OCI-LY7 (cell line): ENCODE measurements around the gene PLD4. TPM values are rescaled to one million over a fixed set of nuclear protein-coding genes. Genes with fewer than 3 reads are reported as not detected.
"Not testable (repeated sequence)": the region's sequence is repeated elsewhere in the genome, so short reads cannot be mapped to it uniquely, and the experiment has no call there.

Experiments
- BruUV-seq: library from RNA; stranded (reverse); fragments of 400-500 nt; replicated peaks from 2 replicates; lab custom pipeline; 2021; lab: Mats Ljungman, UMichigan
- CTCF ChIA-PET: fragments of 300-600 bp; sonication (Branson Sonifier 250); formaldehyde crosslinking; loops from one replicate; lab custom pipeline; 2022; ENCODE audit warnings: antibody characterized with exemption; ENCODE audit not compliant: unreplicated experiment; lab: Charles Lee
- POLR2A ChIA-PET: fragments of 300-600 bp; sonication (Branson Sonifier 250); formaldehyde crosslinking; loops from one replicate; lab custom pipeline; 2022; ENCODE audit warnings: antibody characterized with exemption; lab: Charles Lee
- DNase-seq: peaks from one replicate; pipeline ENCODE4 v3.0.0-alpha.2; 2015; ENCODE audit warnings: low spot score
- H2AFZ ChIP-seq: fragments of 200-600 bp; sonication (generic), shearing (Covaris generic); 2 replicates; pipeline ENCODE4 v1.6.1; 2014; ENCODE audit warnings: mild to moderate bottlenecking, antibody characterized with exemption, low read length, moderate library complexity
- H3K27ac ChIP-seq: fragments of 200-600 bp; sonication (generic); 2 replicates; pipeline ENCODE4 v1.5.1; 2014; ENCODE audit warnings: mixed run types, low read depth, mild to moderate bottlenecking, moderate library complexity, low read length, inconsistent platforms; ENCODE audit not compliant: poor library complexity, severe bottlenecking
- H3K36me3 ChIP-seq: fragments of 200-600 bp; sonication (generic); 2 replicates; pipeline ENCODE4 v1.6.1; 2014; ENCODE audit warnings: mild to moderate bottlenecking, antibody characterized with exemption, low read length, moderate library complexity, mixed read lengths; ENCODE audit not compliant: insufficient read depth
- H3K4me1 ChIP-seq: fragments of 200-600 bp; sonication (generic); 2 replicates; pipeline ENCODE4 v1.5.1; 2014; ENCODE audit warnings: mild to moderate bottlenecking, low read length; ENCODE audit not compliant: insufficient read depth, poor library complexity, severe bottlenecking
- H3K4me2 ChIP-seq: fragments of 200-600 bp; sonication (generic); 2 replicates; pipeline ENCODE4 v1.6.1; 2014; ENCODE audit warnings: mild to moderate bottlenecking, low read length
- H3K4me3 ChIP-seq: fragments of 200-600 bp; sonication (generic); 2 replicates; pipeline ENCODE4 v1.5.1; 2014; ENCODE audit warnings: mild to moderate bottlenecking, low read depth, low read length; ENCODE audit not compliant: poor library complexity, severe bottlenecking
- H3K79me2 ChIP-seq: fragments of 200-600 bp; sonication (generic); 2 replicates; pipeline ENCODE4 v1.6.1; 2016; ENCODE audit warnings: low read depth, mild to moderate bottlenecking, low read length, moderate library complexity, mixed read lengths; ENCODE audit not compliant: insufficient read depth
- H3K9me2 ChIP-seq: fragments of 200-600 bp; sonication (generic); 2 replicates; pipeline ENCODE4 v1.6.1; 2016; ENCODE audit warnings: mild to moderate bottlenecking, low read length, mixed read lengths; ENCODE audit not compliant: insufficient read depth
- H3K9me3 ChIP-seq: fragments of 200-600 bp; sonication (generic); 2 replicates; pipeline ENCODE4 v1.6.1; 2014; ENCODE audit warnings: mild to moderate bottlenecking, mixed run types, low read length, mixed read lengths
- H4K20me1 ChIP-seq: fragments of 200-600 bp; sonication (generic); 2 replicates; pipeline ENCODE4 v1.6.1; 2014; ENCODE audit warnings: mild to moderate bottlenecking, antibody characterized with exemption, low read length, moderate library complexity, mixed read lengths; ENCODE audit not compliant: insufficient read depth
- CTCF ChIP-seq: fragments of 200-600 bp; sonication (generic); conservative IDR thresholded peaks from 2 replicates; pipeline ENCODE4 v1.5.1; 2014; ENCODE audit warnings: mild to moderate bottlenecking, antibody characterized with exemption, low read length, moderate library complexity, mixed read lengths
- EZH2phosphoT487 ChIP-seq: fragments of 200-600 bp; sonication (generic); IDR thresholded peaks from 2 replicates; pipeline ENCODE4 v1.6.1; 2018; ENCODE audit warnings: low read depth, borderline replicate concordance, mild to moderate bottlenecking, mixed run types, antibody characterized with exemption, low read length, moderate library complexity, mixed read lengths
- intact Hi-C: fragments of 100-400 bp; cut with micrococcal nuclease; formaldehyde crosslinking; loops from one replicate; pipeline ENCODE4 v1.10.0; 2022; ENCODE audit not compliant: unreplicated experiment
- total RNA-seq, 2 experiments: library from RNA; depleted of rRNA in 1 of 2; stranded (reverse); fragments of >200 nt in 1 of 2; shearing (Covaris generic) in 1 of 2; gene quantifications; 2 replicates each; pipeline ENCODE4 v1.2.3, GENCODE V29; 2014 to 2022

Gene PLD4
- total RNA-seq, 2 experiments from 2014 or later = 0.66 to 5.1 TPM

DNA sequence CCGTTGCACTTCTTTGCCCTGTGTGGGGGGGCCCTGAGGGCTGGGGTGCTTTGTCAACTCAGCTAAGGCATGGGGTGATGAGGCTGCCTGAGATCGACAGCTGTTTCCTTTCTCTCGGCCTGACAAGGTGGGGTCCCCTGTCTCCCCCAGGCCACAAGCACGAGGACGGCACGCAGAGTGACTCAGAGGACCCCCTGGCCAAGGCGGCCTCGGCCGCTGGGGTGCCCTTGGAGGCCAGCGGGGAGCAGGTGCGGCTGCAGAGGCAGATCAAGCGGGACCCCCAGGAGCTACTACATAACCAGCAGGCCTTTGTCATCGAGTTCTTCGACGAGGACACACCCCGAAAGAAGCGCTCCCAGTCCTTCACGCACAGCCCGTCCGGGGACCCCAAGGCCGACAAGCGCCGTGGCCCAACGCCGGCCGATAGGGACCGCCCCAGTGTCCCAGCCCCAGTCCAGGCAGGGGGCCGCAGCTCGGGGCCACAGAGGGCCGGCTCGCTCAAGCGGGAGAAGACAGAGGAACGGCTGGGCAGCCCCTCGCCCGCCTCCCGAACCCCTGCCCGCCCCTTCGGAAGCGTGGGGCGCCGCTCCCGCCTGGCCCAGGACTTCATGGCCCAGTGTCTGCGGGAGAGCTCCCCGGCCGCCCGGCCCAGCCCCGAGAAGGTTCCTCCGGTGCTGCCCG lies 40.9 kb upstream of the PLD4 start:
- Histone ChIP-seq H3K79me2 (no peaks in the 10 kb centered on the region), H3K36me3 (no peaks in the 10 kb centered on the region), H3K4me3 (no peak overlapping the region), H3K4me1 (no peaks in the 10 kb centered on the region), H4K20me1 (no peaks in the 10 kb centered on the region), H3K9me3 (no peaks in the 10 kb centered on the region), H3K27ac (no peak overlapping the region), H3K9me2 (no peaks in the 10 kb centered on the region), H3K4me2 (no peak overlapping the region), H2AFZ (no peak overlapping the region)
- no TSS peak for BruUV-seq
- ChIA-PET POLR2A (no interaction called here), CTCF (no interaction called here)
- TF ChIP-seq CTCF (no peak), EZH2phosphoT487 (no peak)
- DNase-seq = no peak
- intact Hi-C loops = no loop called here

GRCh38 chr14:104884381-104884780 lies 40.3 kb upstream of the PLD4 start:
- CTCF ChIA-PET, H3K4me1 ChIP-seq, H4K20me1 ChIP-seq, H3K79me2 ChIP-seq, H2AFZ ChIP-seq, H3K9me2 ChIP-seq, H3K4me2 ChIP-seq, H3K36me3 ChIP-seq, H3K4me3 ChIP-seq, BruUV-seq, H3K9me3 ChIP-seq, DNase-seq, POLR2A ChIA-PET, H3K27ac ChIP-seq, intact Hi-C loops: not testable (repeated sequence)

DNA sequence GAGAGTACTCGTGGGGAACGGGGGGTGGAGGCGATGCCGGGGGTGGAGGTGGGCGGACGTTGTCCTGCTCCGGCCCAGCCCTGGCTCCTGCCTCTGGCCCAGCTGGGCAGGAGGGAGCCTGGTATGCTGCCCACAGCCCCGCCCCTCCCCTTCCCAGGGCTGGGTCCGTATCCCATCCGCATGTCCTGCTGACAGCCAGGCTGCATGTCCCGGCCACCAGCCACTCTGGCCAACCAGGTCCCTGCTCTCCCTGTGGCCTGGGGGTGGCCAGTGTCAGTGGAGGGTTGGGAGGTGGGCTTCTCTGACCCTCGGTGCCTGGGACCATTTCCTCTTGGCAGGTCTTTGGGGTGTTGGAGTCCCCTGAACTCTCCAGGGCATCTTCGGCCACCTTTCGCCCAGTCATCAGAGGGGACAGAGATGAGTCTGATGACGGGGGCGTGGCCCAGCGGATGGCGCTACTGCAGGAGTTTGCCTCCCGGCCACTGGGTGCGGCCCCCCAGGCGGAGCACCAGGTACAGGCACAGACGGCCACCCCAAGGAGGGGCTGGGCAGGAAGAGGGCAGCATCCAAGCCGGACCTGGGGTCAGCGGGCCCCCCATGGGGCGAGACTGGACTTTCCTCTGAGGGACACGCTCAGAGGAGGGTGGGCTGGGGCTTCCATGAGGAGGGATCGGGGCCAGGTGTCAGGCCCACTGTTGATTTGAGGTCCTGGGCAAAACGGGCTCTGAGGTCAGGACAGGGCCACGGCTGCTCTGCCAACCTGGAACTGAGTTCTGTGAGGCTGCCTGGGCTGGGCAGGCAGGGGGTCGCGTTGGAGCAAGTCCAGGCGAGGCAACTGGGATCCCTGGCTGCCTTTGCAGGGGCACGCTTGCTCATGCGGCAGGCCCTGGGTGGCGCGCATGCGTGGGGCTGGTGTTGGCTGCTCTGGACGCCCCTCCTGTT lies 39.4 kb upstream of the PLD4 start:
- Histone ChIP-seq H3K4me1 (no peaks in the 10 kb centered on the region), H3K79me2 (no peaks in the 10 kb centered on the region), H3K9me3 (no peaks in the 10 kb centered on the region), H3K4me2 (no peak overlapping the region), H4K20me1 (no peaks in the 10 kb centered on the region), H3K4me3 (no peak overlapping the region), H3K36me3 (no peaks in the 10 kb centered on the region), H3K9me2 (no peaks in the 10 kb centered on the region), H2AFZ (no peak overlapping the region), H3K27ac (no peak overlapping the region)
- no TSS peak for BruUV-seq
- ChIA-PET CTCF (no interaction called here), POLR2A (no interaction called here)
- DNase-seq = no peak
- intact Hi-C loops = no loop called here
- no peak for TF ChIP-seq CTCF
- no peak for TF ChIP-seq EZH2phosphoT487
